DMS153 treated with DMSO at 0.1 percent for 48 hours (cell line): ENCODE results near the gene ARHGAP45.

Source experiments
- DNase-seq: peaks from one replicate; lab custom pipeline; 2025; ENCODE audit not compliant: unreplicated experiment; lab: John Stamatoyannopoulos, UW

The ARHGAP45 gene

GRCh38 chr19:1084024-1084868 lies 17.3 kb downstream of the ARHGAP45 start:
- no peak for DNase-seq

GRCh38 chr19:1085053-1085658 lies 18.2 kb downstream of the ARHGAP45 start:
- no peak for DNase-seq

GRCh38 chr19:1085676-1086442 lies 18.9 kb downstream of the ARHGAP45 start:
- DNase-seq = no peak

- no peak for DNase-seq
Observed at GRCh38 chr19:1086613-1087012, 19.6 kb downstream of the ARHGAP45 start.

- DNase-seq = no peak
Observed at GRCh38 chr19:1087813-1088415, 20.9 kb downstream of the ARHGAP45 start.

- DNase-seq = no peak
Observed at GRCh38 chr19:1088416-1089010, 21.5 kb downstream of the ARHGAP45 start.

GRCh38 chr19:1089126-1089771 lies 22.3 kb downstream of the ARHGAP45 start:
- no peak for DNase-seq

- DNase-seq = no peak
Observed at GRCh38 chr19:1089891-1090290, 22.9 kb downstream of the ARHGAP45 start.

GRCh38 chr19:1090731-1091543 lies 24.0 kb downstream of the ARHGAP45 start:
- DNase-seq = no peak

GRCh38 chr19:1091544-1092175 lies 24.7 kb downstream of the ARHGAP45 start:
- no peak for DNase-seq

- DNase-seq = no peak
Observed at GRCh38 chr19:1093330-1093729, 26.4 kb downstream of the ARHGAP45 start.

- no peak for DNase-seq
Observed at GRCh38 chr19:1093811-1094553, 27.0 kb downstream of the ARHGAP45 start.

- no peak for DNase-seq
Observed at GRCh38 chr19:1094655-1094977, 27.6 kb downstream of the ARHGAP45 start.

- peak; percentile 33 for DNase-seq
Observed at GRCh38 chr19:1094978-1095701, 28.2 kb downstream of the ARHGAP45 start, which contains the start of gene POLR2E. Gene POLR2E, minus strand, starts transcription at chr19:1095375. Its CDS starts 60 bp downstream, at chr19:1095315.

GRCh38 chr19:1097810-1098176 lies 30.8 kb downstream of the ARHGAP45 start:
- DNase-seq = no peak

- no peak for DNase-seq
Observed at GRCh38 chr19:1098177-1099051, 31.4 kb downstream of the ARHGAP45 start.

GRCh38 chr19:1101337-1101698 lies 34.4 kb downstream of the ARHGAP45 start:
- no peak for DNase-seq
